Endodermal cell (in vitro differentiated cells): ENCODE results near the gene ANKRD27. TPM values are rescaled to one million over a fixed set of nuclear protein-coding genes. Genes with fewer than 3 reads are reported as not detected.
"Not testable (repeated sequence)": the region's sequence is repeated elsewhere in the genome, so short reads cannot be mapped to it uniquely, and the experiment has no call there.

Experiments
- DNase-seq: peaks from one replicate; pipeline ENCODE4 v3.0.0-alpha.2; 2017
- H3K27ac ChIP-seq: 2 replicates; pipeline ENCODE4 v1.5.1; 2013; ENCODE audit warnings: mild to moderate bottlenecking, low read depth, low read length, moderate library complexity
- H3K27me3 ChIP-seq: 2 replicates; pipeline ENCODE4 v1.6.1; 2013; ENCODE audit warnings: mild to moderate bottlenecking, low read length, moderate library complexity; ENCODE audit not compliant: insufficient read depth, control insufficient read depth, poor library complexity, severe bottlenecking
- H3K36me3 ChIP-seq: 2 replicates; pipeline ENCODE4 v1.7.0; 2013; ENCODE audit warnings: mild to moderate bottlenecking, low read length, moderate library complexity; ENCODE audit not compliant: control insufficient read depth, insufficient read depth
- H3K4me1 ChIP-seq: one replicate; pipeline ENCODE4 v1.7.0; 2013; ENCODE audit warnings: low read length; ENCODE audit not compliant: control insufficient read depth, insufficient read depth
- H3K4me3 ChIP-seq: 2 replicates; pipeline ENCODE4 v1.5.1; 2013; ENCODE audit warnings: mild to moderate bottlenecking, low read length, moderate library complexity
- H3K9ac ChIP-seq: 2 replicates; pipeline ENCODE4 v1.6.1; 2013; ENCODE audit warnings: mild to moderate bottlenecking, low read length, moderate library complexity; ENCODE audit not compliant: poor library complexity, severe bottlenecking; ENCODE audit errors: extremely low read depth
- H3K9me3 ChIP-seq: 2 replicates; pipeline ENCODE4 v1.6.1; 2013; ENCODE audit warnings: mild to moderate bottlenecking, low read length, moderate library complexity; ENCODE audit not compliant: control insufficient read depth
- H3K27ac Mint-ChIP-seq: 2 replicates; pipeline ENCODE4 v1.8.0; 2020; ENCODE audit warnings: mixed read lengths
- H3K27me3 Mint-ChIP-seq: 2 replicates; pipeline ENCODE4 v1.8.0; 2021; ENCODE audit warnings: mild to moderate bottlenecking, mixed read lengths; ENCODE audit not compliant: insufficient read depth
- H3K36me3 Mint-ChIP-seq: 2 replicates; pipeline ENCODE4 v1.8.0; 2020; ENCODE audit warnings: low read depth, mixed read lengths
- H3K4me1 Mint-ChIP-seq: 2 replicates; pipeline ENCODE4 v1.8.0; 2020; ENCODE audit warnings: mixed read lengths
- H3K4me3 Mint-ChIP-seq: 2 replicates; pipeline ENCODE4 v1.8.0; 2020; ENCODE audit warnings: mild to moderate bottlenecking, moderate library complexity, mixed read lengths
- H3K9me3 Mint-ChIP-seq: 2 replicates; pipeline ENCODE4 v1.8.0; 2020; ENCODE audit warnings: mild to moderate bottlenecking, mixed read lengths
- CTCF ChIP-seq: fragments of 200-600 bp; sonication (generic); conservative IDR thresholded peaks from 2 replicates; pipeline ENCODE4 v1.5.0; 2021; ENCODE audit warnings: antibody characterized with exemption, mild to moderate bottlenecking
- WGBS, 2 experiments: methylation state at CpG; one replicate each; pipeline versions ENCODE4 v1.1.5 to v1.1.7; 2013; ENCODE audit warnings: missing lambda C conversion rate in 2 of 2, mixed read lengths in 1 of 2; ENCODE audit not compliant: insufficient coverage in 1 of 2, insufficient read length in 1 of 2; 5-methylcytosine and 5-hydroxymethylcytosine counted together
- total RNA-seq, 2 donors: library from RNA; stranded (reverse); fragmentation: NEBNext Ultra II Directional in 1 of 2; extraction: Animal tissue kit (Norgen Biotek cat#: 25700) in 1 of 2; gene quantifications; 2 replicates in 1 of 2; 3 replicates in 1 of 2; pipeline ENCODE4 v1.2.1, GENCODE V29; 2021

ANKRD27 gene
- total RNA-seq, 2 donors from 2014 or later = 35.1 to 35.9 TPM

GRCh38 chr19:32702010-32702409 is 27.0 kb upstream of the ANKRD27 start:
- Mint-ChIP-seq H3K27ac (peak overlapping the region; percentile 11), H3K9me3 (peaks cover 53% of the 10 kb centered on the region), H3K4me1 (peaks cover 31% of the 10 kb centered on the region), H3K36me3 (peaks cover 54% of the 10 kb centered on the region), H3K4me3 (no peak overlapping the region), H3K27me3 (peaks cover 22% of the 10 kb centered on the region)
- TF ChIP-seq CTCF = no peak
- Histone ChIP-seq H3K4me1 (no peaks in the 10 kb centered on the region), H3K9ac (no peak overlapping the region), H3K27ac (no peak overlapping the region), H3K36me3 (peaks cover 9% of the 10 kb centered on the region), H3K9me3 (peaks cover 49% of the 10 kb centered on the region), H3K27me3 (no peaks in the 10 kb centered on the region), H3K4me3 (no peak overlapping the region)
- 54 to 77% methylated on average over 4 to 5 of the region's 5 CpGs for WGBS, 2 experiments
- DNase-seq = no peak

GRCh38 chr19:32700129-32700528 is 25.1 kb upstream of the ANKRD27 start:
- peak overlapping the region; percentile 32 for H3K4me3 ChIP-seq
- DNase-seq, H3K4me3 Mint-ChIP-seq, H3K27ac Mint-ChIP-seq, H3K27ac ChIP-seq, H3K36me3 ChIP-seq, H3K9ac ChIP-seq, H3K4me1 ChIP-seq, H3K27me3 ChIP-seq: not testable (repeated sequence)
- peaks cover 35% of the 10 kb centered on the region for H3K4me1 Mint-ChIP-seq
- H3K27me3 Mint-ChIP-seq = peaks cover 22% of the 10 kb centered on the region
- peaks cover 52% of the 10 kb centered on the region for H3K36me3 Mint-ChIP-seq
- H3K9me3 ChIP-seq = peaks cover 37% of the 10 kb centered on the region
- 91 to 97% methylated on average over 6 to 7 of the region's 7 CpGs for WGBS, 2 experiments
- peaks cover 45% of the 10 kb centered on the region for H3K9me3 Mint-ChIP-seq

GRCh38 chr19:32696771-32697170 is 21.8 kb upstream of the ANKRD27 start:
- 80 to 95% methylated on average over 1 to 3 of the region's 3 CpGs for WGBS, 2 experiments
- peaks cover 47% of the 10 kb centered on the region for H3K36me3 Mint-ChIP-seq
- H3K4me3 Mint-ChIP-seq, H3K36me3 ChIP-seq, DNase-seq, H3K4me3 ChIP-seq, H3K9ac ChIP-seq, H3K27ac Mint-ChIP-seq, H3K27me3 ChIP-seq, H3K4me1 ChIP-seq, H3K27ac ChIP-seq: not testable (repeated sequence)
- H3K9me3 ChIP-seq = peaks cover 26% of the 10 kb centered on the region
- H3K9me3 Mint-ChIP-seq = peaks cover 31% of the 10 kb centered on the region
- peaks cover 42% of the 10 kb centered on the region for H3K4me1 Mint-ChIP-seq
- peaks cover 24% of the 10 kb centered on the region for H3K27me3 Mint-ChIP-seq

GRCh38 chr19:32695506-32695905 is 20.5 kb upstream of the ANKRD27 start:
- not testable (repeated sequence) for H3K4me3 Mint-ChIP-seq, H3K27ac ChIP-seq, H3K4me3 ChIP-seq, H3K9ac ChIP-seq, H3K27me3 ChIP-seq, H3K27ac Mint-ChIP-seq, DNase-seq, H3K4me1 ChIP-seq, H3K36me3 ChIP-seq
- peaks cover 22% of the 10 kb centered on the region for H3K9me3 ChIP-seq
- WGBS, 2 experiments = 94 to 95% methylated on average over 4 to 6 of the region's 6 CpGs
- H3K27me3 Mint-ChIP-seq = peaks cover 22% of the 10 kb centered on the region
- peaks cover 37% of the 10 kb centered on the region for H3K4me1 Mint-ChIP-seq
- H3K36me3 Mint-ChIP-seq = peaks cover 46% of the 10 kb centered on the region
- H3K9me3 Mint-ChIP-seq = peaks cover 30% of the 10 kb centered on the region

- H3K27ac ChIP-seq, DNase-seq, H3K9ac ChIP-seq, H3K36me3 ChIP-seq, H3K27me3 ChIP-seq, H3K4me1 ChIP-seq, H3K27ac Mint-ChIP-seq, H3K4me3 ChIP-seq: not testable (repeated sequence)
- H3K9me3 ChIP-seq = peaks cover 16% of the 10 kb centered on the region
- H3K27me3 Mint-ChIP-seq = peaks cover 21% of the 10 kb centered on the region
- peaks cover 39% of the 10 kb centered on the region for H3K36me3 Mint-ChIP-seq
- 91 to 100% methylated on average over 1 to 2 of the region's 2 CpGs for WGBS, 2 experiments
- H3K4me1 Mint-ChIP-seq = peaks cover 37% of the 10 kb centered on the region
- H3K4me3 Mint-ChIP-seq = peak overlapping the region; percentile 35
- peaks cover 23% of the 10 kb centered on the region for H3K9me3 Mint-ChIP-seq
These were observed 19.9 kb upstream of the ANKRD27 start for GRCh38 chr19:32694851-32695250.

GRCh38 chr19:32694316-32694715 is 19.3 kb upstream of the ANKRD27 start:
- not testable (repeated sequence) for DNase-seq, H3K4me3 ChIP-seq, H3K27me3 ChIP-seq, H3K27ac Mint-ChIP-seq, H3K4me1 ChIP-seq, H3K27ac ChIP-seq, H3K9ac ChIP-seq, H3K36me3 ChIP-seq
- peak overlapping the region; percentile 35 for H3K4me3 Mint-ChIP-seq
- H3K9me3 Mint-ChIP-seq = peaks cover 20% of the 10 kb centered on the region
- WGBS, 2 experiments = 88 to 94% methylated on average over 2 of the region's 2 CpGs
- H3K4me1 Mint-ChIP-seq = peaks cover 37% of the 10 kb centered on the region
- peaks cover 18% of the 10 kb centered on the region for H3K27me3 Mint-ChIP-seq
- H3K9me3 ChIP-seq = peaks cover 14% of the 10 kb centered on the region
- peaks cover 34% of the 10 kb centered on the region for H3K36me3 Mint-ChIP-seq
